OCI-LY1 (cell line): ENCODE data around the gene OOEP.
"Not testable (repeated sequence)": the region's sequence is repeated elsewhere in the genome, so short reads cannot be mapped to it uniquely, and the experiment has no call there.

Experiments used
- H2AFZ ChIP-seq: fragments of 200-600 bp; sonication (generic), shearing (Covaris generic); 2 replicates; pipeline ENCODE4 v1.6.0; 2014; ENCODE audit warnings: antibody characterized with exemption, mild to moderate bottlenecking, low read length
- H3F3A ChIP-seq: fragments of 200-600 bp; sonication (generic), shearing (Covaris generic); 2 replicates; pipeline ENCODE4 v1.6.0; 2014; ENCODE audit warnings: mild to moderate bottlenecking, antibody characterized with exemption, low read length, moderate library complexity; ENCODE audit not compliant: insufficient read depth
- H3K27ac ChIP-seq: fragments of 200-600 bp; sonication (generic); 2 replicates; pipeline ENCODE4 v1.5.1; 2014; ENCODE audit warnings: low read length, mixed run types, mild to moderate bottlenecking, low read depth; ENCODE audit not compliant: poor library complexity, severe bottlenecking
- H3K27me3 ChIP-seq: fragments of 200-600 bp; sonication (generic); 2 replicates; pipeline ENCODE4 v1.6.0; 2014; ENCODE audit warnings: antibody characterized with exemption, mild to moderate bottlenecking, low read length, moderate library complexity; ENCODE audit not compliant: insufficient read depth
- H3K36me3 ChIP-seq: fragments of 200-600 bp; sonication (generic); 2 replicates; pipeline ENCODE4 v1.6.1; 2014; ENCODE audit warnings: mild to moderate bottlenecking, antibody characterized with exemption, low read length, moderate library complexity, mixed read lengths; ENCODE audit not compliant: insufficient read depth
- H3K4me1 ChIP-seq: fragments of 200-600 bp; sonication (generic); 2 replicates; pipeline ENCODE4 v1.5.1; 2014; ENCODE audit warnings: mild to moderate bottlenecking, low read length, moderate library complexity; ENCODE audit not compliant: insufficient read depth, severe bottlenecking
- H3K4me2 ChIP-seq: fragments of 200-600 bp; sonication (generic), shearing (Covaris generic); 2 replicates; pipeline ENCODE4 v1.6.1; 2014; ENCODE audit warnings: low read length
- H3K4me3 ChIP-seq: fragments of 200-600 bp; sonication (generic); 2 replicates; pipeline ENCODE4 v1.5.1; 2014; ENCODE audit warnings: low read length, low read depth, mild to moderate bottlenecking, mixed read lengths; ENCODE audit not compliant: poor library complexity, severe bottlenecking
- H3K79me2 ChIP-seq: fragments of 200-600 bp; shearing (Covaris generic); 2 replicates; pipeline ENCODE4 v1.6.1; 2016; ENCODE audit warnings: mixed run types, low read length, mixed read lengths; ENCODE audit not compliant: insufficient read depth
- H3K9ac ChIP-seq: fragments of 200-600 bp; sonication (generic), shearing (Covaris generic); 2 replicates; pipeline ENCODE4 v1.6.1; 2014; ENCODE audit warnings: mild to moderate bottlenecking, low read length, mixed read lengths
- H3K9me2 ChIP-seq: fragments of 200-600 bp; sonication (generic), shearing (Covaris generic); 2 replicates; pipeline ENCODE4 v1.6.1; 2014; ENCODE audit warnings: low read depth, mild to moderate bottlenecking, low read length, mixed read lengths
- H3K9me3 ChIP-seq: fragments of 200-600 bp; shearing (Covaris generic); 2 replicates; pipeline ENCODE4 v1.6.1; 2014; ENCODE audit warnings: low read length, mixed read lengths
- H4K20me1 ChIP-seq: fragments of 200-600 bp; sonication (generic), shearing (Covaris generic); 2 replicates; pipeline ENCODE4 v1.6.0; 2016; ENCODE audit warnings: mild to moderate bottlenecking, low read length; ENCODE audit not compliant: insufficient read depth
- CTCF ChIP-seq: fragments of 200-600 bp; sonication (generic), shearing (Covaris generic); IDR thresholded peaks from 2 replicates; pipeline ENCODE4 v1.5.1; 2017; ENCODE audit warnings: mild to moderate bottlenecking, antibody characterized with exemption, low read length, moderate library complexity, mixed read lengths
- EZH2 ChIP-seq: fragments of 200-600 bp; sonication (generic), shearing (Covaris generic); IDR thresholded peaks from 2 replicates; pipeline ENCODE4 v1.8.0; 2017; ENCODE audit warnings: borderline replicate concordance, mixed run types, mild to moderate bottlenecking, antibody characterized with exemption, low read length, moderate library complexity, mixed read lengths

The OOEP gene

GRCh38 chr6:73393278-73393677 is 23.6 kb upstream of the OOEP start:
- no peaks in the 10 kb centered on the region for H3K9me3 ChIP-seq
- no peaks in the 10 kb centered on the region for H3K36me3 ChIP-seq
- no peak for TF ChIP-seq EZH2
- TF ChIP-seq CTCF = no peak
- no peak overlapping the region for H3K4me2 ChIP-seq
- H4K20me1 ChIP-seq = no peaks in the 10 kb centered on the region
- no peaks in the 10 kb centered on the region for H3K79me2 ChIP-seq
- no peaks in the 10 kb centered on the region for H3K9me2 ChIP-seq
- no peak overlapping the region for H2AFZ ChIP-seq
- H3K27ac ChIP-seq = no peak overlapping the region
- peaks cover 11% of the 10 kb centered on the region for H3K4me1 ChIP-seq
- no peak overlapping the region for H3K9ac ChIP-seq
- no peak overlapping the region for H3K4me3 ChIP-seq
- H3K27me3 ChIP-seq = no peaks in the 10 kb centered on the region
- H3F3A ChIP-seq = no peaks in the 10 kb centered on the region

- H3F3A ChIP-seq, H3K4me2 ChIP-seq, H3K27ac ChIP-seq, H3K27me3 ChIP-seq, H3K9me2 ChIP-seq, H3K79me2 ChIP-seq, H4K20me1 ChIP-seq, H3K4me3 ChIP-seq, H3K36me3 ChIP-seq, H3K9ac ChIP-seq, H3K9me3 ChIP-seq, H2AFZ ChIP-seq: not testable (repeated sequence)
- peaks cover 11% of the 10 kb centered on the region for H3K4me1 ChIP-seq
These were observed 22.5 kb upstream of the OOEP start for GRCh38 chr6:73392188-73392587.

GRCh38 chr6:73391675-73392074 is 22.0 kb upstream of the OOEP start:
- Histone ChIP-seq H3K9me3 (no peaks in the 10 kb centered on the region), H4K20me1 (no peaks in the 10 kb centered on the region), H3K27me3 (no peaks in the 10 kb centered on the region), H2AFZ (no peak overlapping the region), H3F3A (no peaks in the 10 kb centered on the region), H3K9me2 (no peaks in the 10 kb centered on the region), H3K4me2 (no peak overlapping the region), H3K36me3 (no peaks in the 10 kb centered on the region), H3K4me3 (no peak overlapping the region), H3K9ac (no peak overlapping the region), H3K27ac (no peak overlapping the region), H3K79me2 (no peaks in the 10 kb centered on the region), H3K4me1 (peaks cover 11% of the 10 kb centered on the region)
- TF ChIP-seq CTCF = no peak
- TF ChIP-seq EZH2 = no peak

- Histone ChIP-seq H3K9ac (no peak overlapping the region), H3K27ac (no peak overlapping the region), H3K36me3 (no peaks in the 10 kb centered on the region), H2AFZ (no peak overlapping the region), H3F3A (no peaks in the 10 kb centered on the region), H3K27me3 (no peaks in the 10 kb centered on the region), H3K4me2 (no peak overlapping the region), H3K79me2 (no peaks in the 10 kb centered on the region), H3K9me2 (no peaks in the 10 kb centered on the region), H3K4me3 (no peak overlapping the region), H4K20me1 (no peaks in the 10 kb centered on the region), H3K9me3 (no peaks in the 10 kb centered on the region), H3K4me1 (peaks cover 11% of the 10 kb centered on the region)
- TF ChIP-seq CTCF = no peak
- no peak for TF ChIP-seq EZH2
These were observed 20.2 kb upstream of the OOEP start for GRCh38 chr6:73389854-73390253.
